ENCODE results near the gene PLPP1.

Gene PLPP1

GRCh38 chr5:55492449-55492848 is 42.3 kb downstream of the PLPP1 start:
- no peaks in the 10 kb centered on the region for H3K4me1 ChIP-seq (ENCODE audit: control insufficient read depth in 1 of 2, insufficient read depth in 1 of 2, low read depth in 1 of 2, low read length in 1 of 2)
- H3K36me3 ChIP-seq: no peaks in the 10 kb centered on the region
- H3K9me3 ChIP-seq: no peaks in the 10 kb centered on the region
- H3K27ac ChIP-seq: no peak overlapping the region
- H3K27me3 ChIP-seq: no peaks in the 10 kb centered on the region
- H3K4me3 ChIP-seq (ENCODE audit: low read depth in 1 of 2, low read length in 1 of 2): no peak overlapping the region
- TF ChIP-seq CTCF (IDR thresholded peaks at IDR 0.05): no peak

- no peak overlapping the region for H3K27ac ChIP-seq
- no peak overlapping the region for H3K4me3 ChIP-seq (ENCODE audit: low read depth in 1 of 2, low read length in 1 of 2)
- H3K36me3 ChIP-seq: no peaks in the 10 kb centered on the region
- H3K4me1 ChIP-seq (ENCODE audit: control insufficient read depth in 1 of 2, insufficient read depth in 1 of 2, low read depth in 1 of 2, low read length in 1 of 2): no peaks in the 10 kb centered on the region
- H3K9me3 ChIP-seq: no peaks in the 10 kb centered on the region
- H3K27me3 ChIP-seq: no peaks in the 10 kb centered on the region
- TF ChIP-seq CTCF (IDR thresholded peaks at IDR 0.05): no peak
Observed at GRCh38 chr5:55485073-55485472, 49.7 kb downstream of the PLPP1 start.

- TF ChIP-seq CTCF (IDR thresholded peaks at IDR 0.05): no peak
- no peaks in the 10 kb centered on the region for H3K27me3 ChIP-seq
- H3K9me3 ChIP-seq: no peaks in the 10 kb centered on the region
- no peaks in the 10 kb centered on the region for H3K4me1 ChIP-seq (ENCODE audit: control insufficient read depth in 1 of 2, insufficient read depth in 1 of 2, low read depth in 1 of 2, low read length in 1 of 2)
- no peak overlapping the region for H3K4me3 ChIP-seq (ENCODE audit: low read depth in 1 of 2, low read length in 1 of 2)
- H3K36me3 ChIP-seq: no peaks in the 10 kb centered on the region
- H3K27ac ChIP-seq: no peak overlapping the region
Observed at GRCh38 chr5:55484531-55484930, 50.2 kb downstream of the PLPP1 start.

- no peak for TF ChIP-seq CTCF (IDR thresholded peaks at IDR 0.05)
- Histone ChIP-seq H3K27me3 (no peaks in the 10 kb centered on the region), H3K36me3 (no peaks in the 10 kb centered on the region), H3K9me3 (no peaks in the 10 kb centered on the region), H3K4me1 (ENCODE audit: control insufficient read depth in 1 of 2, insufficient read depth in 1 of 2, low read depth in 1 of 2, low read length in 1 of 2) (no peaks in the 10 kb centered on the region), H3K4me3 (ENCODE audit: low read depth in 1 of 2, low read length in 1 of 2) (no peak overlapping the region), H3K27ac (no peak overlapping the region)
Observed at GRCh38 chr5:55483885-55484284, 50.9 kb downstream of the PLPP1 start.

GRCh38 chr5:55481293-55481855 is 53.4 kb downstream of the PLPP1 start:
- Histone ChIP-seq H3K36me3 (no peaks in the 10 kb centered on the region), H3K27me3 (no peaks in the 10 kb centered on the region), H3K4me3 (ENCODE audit: low read depth in 1 of 2, low read length in 1 of 2) (no peak overlapping the region), H3K4me1 (ENCODE audit: control insufficient read depth in 1 of 2, insufficient read depth in 1 of 2, low read depth in 1 of 2, low read length in 1 of 2) (no peaks in the 10 kb centered on the region), H3K27ac (no peak overlapping the region), H3K9me3 (no peaks in the 10 kb centered on the region)
- TF ChIP-seq CTCF (IDR thresholded peaks at IDR 0.05): no peak

GRCh38 chr5:55480781-55481180 is 54.0 kb downstream of the PLPP1 start:
- no peak for TF ChIP-seq CTCF (IDR thresholded peaks at IDR 0.05)
- Histone ChIP-seq H3K4me1 (ENCODE audit: control insufficient read depth in 1 of 2, insufficient read depth in 1 of 2, low read depth in 1 of 2, low read length in 1 of 2) (no peaks in the 10 kb centered on the region), H3K36me3 (no peaks in the 10 kb centered on the region), H3K9me3 (no peaks in the 10 kb centered on the region), H3K27ac (no peak overlapping the region), H3K4me3 (ENCODE audit: low read depth in 1 of 2, low read length in 1 of 2) (no peak overlapping the region), H3K27me3 (no peaks in the 10 kb centered on the region)
